Gastroesophageal sphincter (tissue), 4 donors: ENCODE data around the gene DCPS. TPM values are rescaled to one million over a fixed set of nuclear protein-coding genes. Genes with fewer than 3 reads are reported as not detected.
"Not testable (repeated sequence)": the region's sequence is repeated elsewhere in the genome, so short reads cannot be mapped to it uniquely, and the experiment has no call there.

Source experiments
- ATAC-seq: fragments of 150-250 bp; one replicate; pipeline ENCODE4 v1.9.1; 2016; ENCODE audit warnings: mild to moderate bottlenecking, moderate library complexity
- H3K27ac ChIP-seq, 4 donors: fragments of 200-600 bp; sonication (generic) in 3 of 4; 1 replicate in 3 of 4; 2 replicates in 1 of 4; pipeline ENCODE4 v1.5.1; 2016 to 2019
- H3K27me3 ChIP-seq: fragments of 200-600 bp; sonication (generic); one replicate; pipeline ENCODE4 v1.5.1; 2019
- H3K36me3 ChIP-seq, 2 donors: fragments of 200-600 bp; sonication (generic); one replicate each; pipeline ENCODE4 v1.5.1; 2019; ENCODE audit warnings: control low read depth in 1 of 2
- H3K4me1 ChIP-seq, 3 donors: fragments of 200-600 bp; sonication (generic); 1 replicate in 2 of 3; 2 replicates in 1 of 3; pipeline ENCODE4 v1.5.1; 2016 to 2019; ENCODE audit warnings: control low read depth in 2 of 3
- H3K4me3 ChIP-seq, 2 donors: fragments of 200-600 bp; sonication (generic); one replicate each; pipeline ENCODE4 v1.5.1; 2019; ENCODE audit warnings: mild to moderate bottlenecking in 1 of 2, moderate library complexity in 1 of 2
- H3K9me3 ChIP-seq, 3 donors: fragments of 200-600 bp; sonication (generic); one replicate each; pipeline ENCODE4 v1.5.1; 2017 to 2019; ENCODE audit warnings: control low read depth in 2 of 3
- EP300 ChIP-seq: sonication (generic); formaldehyde crosslinking; IDR thresholded peaks from one replicate; pipeline ENCODE4 v1.6.1; 2017; ENCODE audit warnings: antibody characterized with exemption, mild to moderate bottlenecking
- POLR2A ChIP-seq, 2 donors: fragments of 450-650 bp; IDR thresholded peaks; one replicate each; pipeline ENCODE4 v1.6.1; 2017; ENCODE audit warnings: antibody characterized with exemption in 2 of 2, mild to moderate bottlenecking in 2 of 2, moderate library complexity in 1 of 2
- POLR2AphosphoS5 ChIP-seq: sonication (generic); formaldehyde crosslinking; IDR thresholded peaks from one replicate; pipeline ENCODE4 v1.6.1; 2017; ENCODE audit warnings: antibody characterized with exemption
- WGBS, 2 donors: methylation state at CpG; one replicate each; pipeline ENCODE4 v1.1.5; 2018; ENCODE audit warnings: low coverage in 1 of 2; 5-methylcytosine and 5-hydroxymethylcytosine counted together
- total RNA-seq, 4 donors: library from RNA; depleted of rRNA; stranded (reverse); fragments of >200 nt; gene quantifications; one replicate each; pipeline ENCODE4 v1.1.0, GENCODE V29; 2016
- TF ChIP-seq, protein P1 (sequence below), 4 experiments: fragments of 200-600 bp in 2 of 4; fragments of 450-650 bp in 2 of 4; sonication (generic) in 1 of 4; IDR thresholded peaks; one replicate each; pipeline ENCODE4 v1.5.1; 2017 to 2019; ENCODE audit warnings: antibody characterized with exemption in 4 of 4, mild to moderate bottlenecking in 2 of 4, moderate library complexity in 2 of 4

The DCPS gene
- total RNA-seq, 4 donors from 2014 or later, result 11.8 to 20.6 (median 15.9) TPM

GRCh38 chr11:126391286-126391954 is 87.6 kb downstream of the DCPS start:
- Histone ChIP-seq H3K4me3 (no peak overlapping the region), H3K36me3 (no peaks in the 10 kb centered on the region), H3K9me3 (no peaks in the 10 kb centered on the region), H3K4me1 (peaks cover 0 to 69% (median 12%) of the 10 kb centered on the region in 3 donors), H3K27me3 (no peaks in the 10 kb centered on the region), H3K27ac (peak overlapping the region in 2 of 4 donors; percentile 31 to 41)
- ATAC-seq, result no peak
- 65 to 95% methylated on average over 2 to 3 of the region's 7 CpGs for WGBS, 2 donors
- TF ChIP-seq POLR2AphosphoS5, result no peak

DNA sequence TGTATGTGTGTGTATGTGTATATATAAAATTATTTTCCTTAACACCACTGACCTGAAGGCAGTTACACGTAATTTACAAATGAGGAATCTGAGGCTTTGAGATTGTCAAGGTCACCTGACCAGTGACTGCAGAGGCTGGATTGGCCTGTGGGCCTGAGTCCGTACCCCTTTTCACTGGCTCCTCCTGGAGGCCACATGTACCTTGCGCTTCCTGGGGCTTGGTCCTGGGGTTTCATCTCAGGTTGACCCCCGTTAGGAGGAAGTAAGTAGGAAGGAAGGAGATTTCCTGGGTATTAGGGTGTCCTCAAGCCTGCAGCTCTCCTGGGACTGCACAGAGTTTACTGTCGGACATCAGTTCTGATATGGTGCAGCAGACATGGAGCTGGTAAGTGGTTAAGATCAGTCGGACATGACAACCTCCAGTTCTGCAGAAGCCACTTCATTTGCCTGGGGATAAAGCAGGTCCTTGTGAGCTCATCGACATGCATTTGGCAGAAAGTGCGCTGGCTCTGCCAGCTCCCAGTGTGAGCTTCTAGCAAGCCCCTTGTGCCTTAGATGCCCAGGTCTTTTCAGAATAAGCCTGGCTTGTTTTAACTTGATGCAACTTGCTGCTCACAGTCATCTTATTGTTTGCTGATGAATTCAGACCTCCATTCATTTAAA is 88.2 kb downstream of the DCPS start:
- Histone ChIP-seq H3K9me3 (no peaks in the 10 kb centered on the region), H3K4me3 (no peak overlapping the region), H3K27ac (peak overlapping the region in 2 of 4 donors; percentile 31 to 41), H3K36me3 (no peaks in the 10 kb centered on the region), H3K4me1 (peaks cover 0 to 69% (median 12%) of the 10 kb centered on the region in 3 donors), H3K27me3 (no peaks in the 10 kb centered on the region)
- TF ChIP-seq EP300 (no peak), POLR2A (IDR thresholded peaks at IDR 0.05) (no peak), POLR2AphosphoS5 (no peak)
- TF ChIP-seq, protein P1, sequence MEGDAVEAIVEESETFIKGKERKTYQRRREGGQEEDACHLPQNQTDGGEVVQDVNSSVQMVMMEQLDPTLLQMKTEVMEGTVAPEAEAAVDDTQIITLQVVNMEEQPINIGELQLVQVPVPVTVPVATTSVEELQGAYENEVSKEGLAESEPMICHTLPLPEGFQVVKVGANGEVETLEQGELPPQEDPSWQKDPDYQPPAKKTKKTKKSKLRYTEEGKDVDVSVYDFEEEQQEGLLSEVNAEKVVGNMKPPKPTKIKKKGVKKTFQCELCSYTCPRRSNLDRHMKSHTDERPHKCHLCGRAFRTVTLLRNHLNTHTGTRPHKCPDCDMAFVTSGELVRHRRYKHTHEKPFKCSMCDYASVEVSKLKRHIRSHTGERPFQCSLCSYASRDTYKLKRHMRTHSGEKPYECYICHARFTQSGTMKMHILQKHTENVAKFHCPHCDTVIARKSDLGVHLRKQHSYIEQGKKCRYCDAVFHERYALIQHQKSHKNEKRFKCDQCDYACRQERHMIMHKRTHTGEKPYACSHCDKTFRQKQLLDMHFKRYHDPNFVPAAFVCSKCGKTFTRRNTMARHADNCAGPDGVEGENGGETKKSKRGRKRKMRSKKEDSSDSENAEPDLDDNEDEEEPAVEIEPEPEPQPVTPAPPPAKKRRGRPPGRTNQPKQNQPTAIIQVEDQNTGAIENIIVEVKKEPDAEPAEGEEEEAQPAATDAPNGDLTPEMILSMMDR (IDR thresholded peaks at IDR 0.05), result peak in 2 of 4 experiments; percentile 5 to 36
- WGBS, 2 donors, result 44 to 67% methylated on average over 3 to 5 of the region's 8 CpGs
- no peak for ATAC-seq

DNA sequence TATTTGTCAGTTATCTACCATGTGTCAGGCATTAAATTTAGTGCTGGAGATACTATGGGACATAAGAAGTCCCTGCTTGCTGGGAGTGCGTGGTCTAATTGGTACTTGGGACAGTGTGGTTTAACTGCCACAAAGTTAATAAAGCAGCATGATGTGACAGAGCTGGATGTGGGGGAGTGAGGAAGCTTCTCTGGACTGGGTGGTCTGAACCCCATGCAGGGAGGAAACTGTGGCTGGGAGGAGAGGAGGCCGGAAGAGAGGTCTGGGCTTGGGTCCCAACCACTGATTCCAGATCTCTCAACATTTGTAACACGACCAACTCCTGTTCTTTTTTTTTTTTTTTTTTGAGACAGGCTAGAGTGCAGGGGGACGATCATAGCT is 88.8 kb downstream of the DCPS start:
- H3K4me3 ChIP-seq, result no peak overlapping the region
- TF ChIP-seq EP300 (no peak), POLR2AphosphoS5 (no peak), POLR2A (IDR thresholded peaks at IDR 0.05) (no peak)
- TF ChIP-seq, protein P1 (IDR thresholded peaks at IDR 0.05), result no peak
- no peaks in the 10 kb centered on the region for H3K36me3 ChIP-seq
- no peaks in the 10 kb centered on the region for H3K9me3 ChIP-seq
- H3K4me1 ChIP-seq, result peaks cover 0 to 72% (median 12%) of the 10 kb centered on the region in 3 donors
- peak overlapping the region in 2 of 4 donors; percentile 38 to 57 for H3K27ac ChIP-seq
- ATAC-seq, result no peak
- WGBS, 2 donors, result 41 to 47% methylated on average over 2 to 4 of the region's 4 CpGs
- no peaks in the 10 kb centered on the region for H3K27me3 ChIP-seq

- no peak for ATAC-seq
- no peaks in the 10 kb centered on the region for H3K36me3 ChIP-seq
- no peaks in the 10 kb centered on the region for H3K9me3 ChIP-seq
- H3K4me1 ChIP-seq, result peaks cover 0 to 70% (median 12%) of the 10 kb centered on the region in 3 donors
- 60 to 100% methylated on average over 1 of the region's 5 CpGs for WGBS, 2 donors
- H3K4me3 ChIP-seq, result no peak overlapping the region
- TF ChIP-seq EP300 (no peak), POLR2A (IDR thresholded peaks at IDR 0.05) (no peak), POLR2AphosphoS5 (no peak)
- TF ChIP-seq, protein P1 (IDR thresholded peaks at IDR 0.05), result no peak
- H3K27ac ChIP-seq, result peak overlapping the region in 2 of 4 donors; percentile 38 to 57
- H3K27me3 ChIP-seq, result no peaks in the 10 kb centered on the region
Observed at GRCh38 chr11:126393143-126393542, 89.3 kb downstream of the DCPS start.

DNA sequence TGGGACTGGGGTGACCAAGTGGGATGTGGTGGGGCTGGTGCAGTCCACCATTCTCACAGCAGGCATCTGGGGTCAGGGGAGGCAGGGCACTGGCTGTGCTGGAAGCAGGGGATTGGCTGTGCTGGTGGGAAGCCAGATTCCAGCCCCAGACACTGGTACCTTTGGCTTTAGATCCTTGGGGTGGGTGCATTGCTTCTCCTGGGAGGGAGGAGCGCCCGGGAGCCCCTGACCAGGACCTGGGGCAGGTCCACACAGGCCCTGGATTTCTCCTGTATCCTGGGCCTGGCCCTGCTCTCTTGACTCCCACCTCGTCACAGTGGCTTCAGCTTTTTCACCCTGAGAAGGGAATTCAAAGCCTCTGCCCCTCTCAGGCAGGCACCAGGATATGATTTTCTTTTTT is 90.2 kb downstream of the DCPS start:
- TF ChIP-seq EP300, result no peak
- no peak for TF ChIP-seq POLR2AphosphoS5
- no peak for TF ChIP-seq POLR2A (IDR thresholded peaks at IDR 0.05)
- TF ChIP-seq, protein P1 (IDR thresholded peaks at IDR 0.05), result no peak
- Histone ChIP-seq H3K9me3 (no peaks in the 10 kb centered on the region), H3K27me3 (no peaks in the 10 kb centered on the region), H3K36me3 (no peaks in the 10 kb centered on the region), H3K4me3 (no peak overlapping the region), H3K4me1 (peaks cover 0 to 67% (median 12%) of the 10 kb centered on the region in 3 donors), H3K27ac (peak overlapping the region in 2 of 4 donors; percentile 18 to 66)
- ATAC-seq, result no peak
- WGBS, 2 donors, result 100% methylated on average over 1 of the region's 3 CpGs; no CpG with 5 or more reads in 1 of the 2 donors

DNA sequence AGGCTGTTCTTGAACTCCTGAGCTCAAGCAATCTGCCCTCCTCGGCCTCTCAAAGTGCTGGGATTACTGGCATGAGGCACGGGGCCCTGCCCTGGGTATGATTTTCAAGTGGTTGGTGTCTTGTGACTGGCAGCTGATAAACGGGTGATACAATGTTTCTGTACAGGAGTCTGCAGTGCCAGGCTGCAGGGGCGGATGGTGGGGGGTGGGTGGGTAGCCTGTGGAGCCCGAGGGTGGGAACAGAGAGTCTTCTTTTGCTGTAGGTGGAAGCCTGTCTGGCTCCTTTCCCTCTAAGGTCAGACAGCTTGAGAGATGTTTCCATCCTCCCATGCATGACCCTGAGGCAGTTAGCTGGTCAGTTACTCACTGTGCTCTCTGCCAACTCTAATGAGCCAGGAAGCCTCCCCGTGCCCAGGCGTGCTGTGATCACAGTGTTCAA is 90.8 kb downstream of the DCPS start:
- H3K27me3 ChIP-seq, H3K4me3 ChIP-seq, H3K9me3 ChIP-seq, ATAC-seq, H3K36me3 ChIP-seq: not testable (repeated sequence)
- WGBS, 2 donors, result 47% methylated on average over 3 of the region's 7 CpGs; no CpG with 5 or more reads in 1 of the 2 donors
- Histone ChIP-seq H3K27ac (peak overlapping the region in 1 of 4 donors; percentile 66), H3K4me1 (peaks cover 0 to 67% (median 12%) of the 10 kb centered on the region in 3 donors)
